ENCODE measurements around the gene UMOD.
"Not testable (repeated sequence)": the region's sequence is repeated elsewhere in the genome, so short reads cannot be mapped to it uniquely, and the experiment has no call there.

Gene UMOD

GRCh38 chr16:20320592-20320991, 31.9 kb downstream of the UMOD start:
- no peak for DNase-seq

DNA sequence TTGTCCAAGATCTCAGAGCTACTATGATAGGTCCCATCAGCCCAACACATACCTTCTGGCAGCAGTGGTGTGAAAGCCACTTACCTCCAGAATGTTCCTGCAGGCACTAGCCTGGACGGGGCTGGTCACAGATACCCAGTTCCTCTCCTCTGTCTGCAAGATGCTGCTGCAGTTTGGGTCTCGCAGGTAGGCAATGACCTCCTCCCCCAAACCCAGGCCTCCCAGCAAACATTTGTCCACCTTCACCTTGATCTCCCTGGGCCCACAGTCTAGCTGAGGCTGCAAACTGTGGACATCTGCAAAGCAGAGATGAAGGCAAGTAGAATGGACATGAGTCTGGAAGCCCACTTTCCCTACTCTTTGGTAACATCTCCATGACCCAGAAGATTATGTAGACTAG, 32.3 kb downstream of the UMOD start:
- DNase-seq, result no peak

DNA sequence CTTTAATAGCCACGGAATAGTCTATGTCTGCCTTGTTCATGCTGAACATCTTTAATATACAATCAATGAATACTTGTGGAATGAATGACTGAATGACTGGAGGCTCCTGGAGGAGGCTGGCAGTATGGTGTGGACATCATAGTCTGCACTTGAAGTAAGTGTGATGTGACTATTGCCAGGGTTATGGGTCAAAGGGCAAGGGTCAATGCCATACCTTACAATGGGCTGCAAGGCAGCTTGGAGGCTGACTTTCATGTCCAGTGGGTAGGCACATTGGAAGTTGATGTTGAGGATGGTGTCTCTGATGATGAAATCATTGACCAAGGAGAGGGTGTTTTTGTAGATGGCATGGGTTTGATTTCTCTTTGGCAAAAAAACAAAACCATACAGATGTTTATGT, 33.1 kb downstream of the UMOD start:
- DNase-seq, result no peak

DNA sequence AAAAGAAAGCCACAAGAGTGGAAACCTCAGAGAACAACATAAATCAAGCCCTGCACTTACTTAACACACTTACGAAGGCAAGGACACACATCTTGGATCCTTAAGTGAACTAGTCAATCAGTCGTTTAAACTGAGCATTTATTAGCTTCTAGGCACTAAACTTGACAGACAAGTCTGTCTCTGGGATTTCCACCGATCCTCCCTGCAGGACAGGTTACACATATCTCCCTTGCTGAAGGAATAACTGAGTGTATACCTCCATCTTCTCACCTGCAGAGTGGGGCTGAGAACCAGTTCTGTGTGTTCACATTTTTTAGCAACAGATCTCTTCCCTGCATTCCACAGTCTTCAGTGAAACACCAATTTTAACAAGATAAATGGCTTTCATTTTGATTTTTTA, 34.1 kb downstream of the UMOD start:
- no peak for DNase-seq

DNA sequence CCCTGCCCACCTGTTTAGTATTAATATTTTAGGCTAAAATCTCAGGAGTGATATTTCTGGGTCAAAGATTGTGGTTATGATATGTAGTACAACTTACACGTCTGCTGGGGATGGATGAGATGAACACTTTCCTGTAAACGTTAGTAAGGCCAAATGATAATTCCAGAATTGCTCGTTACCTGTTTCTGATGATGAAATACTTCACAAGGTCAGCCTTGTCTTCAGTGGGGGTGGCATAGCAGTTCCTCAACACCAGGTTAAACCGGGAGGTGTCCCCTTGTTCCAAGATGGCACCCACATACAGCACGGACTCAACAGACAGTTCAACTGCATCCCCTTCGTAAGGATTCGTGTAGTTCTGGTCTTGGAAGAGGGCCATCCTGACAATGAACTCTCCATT, 34.5 kb downstream of the UMOD start:
- no peak for DNase-seq

- DNase-seq, result no peak
These were observed 35.4 kb downstream of the UMOD start for GRCh38 chr16:20317117-20317516.

GRCh38 chr16:20316715-20317114, 35.8 kb downstream of the UMOD start:
- DNase-seq, result no peak

DNA sequence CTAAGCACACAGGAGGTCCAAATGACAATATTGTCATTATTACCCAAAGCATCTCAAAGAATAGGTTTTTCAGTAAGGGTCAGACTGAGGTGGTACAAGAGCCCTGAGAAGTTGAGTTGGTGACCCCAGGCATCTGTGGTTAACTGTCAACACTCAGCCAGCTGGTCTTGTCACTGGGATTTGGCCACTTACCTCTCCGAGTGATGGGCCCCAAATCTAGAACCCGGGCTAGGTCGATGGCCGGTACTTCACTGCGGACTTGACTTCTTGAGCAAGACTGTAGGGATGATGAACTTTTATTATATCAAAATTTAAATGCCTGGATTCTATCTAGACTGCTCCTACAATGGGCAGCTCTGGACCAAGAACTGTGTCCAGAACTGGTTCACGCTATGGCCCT, 36.8 kb downstream of the UMOD start:
- no peak for DNase-seq

DNA sequence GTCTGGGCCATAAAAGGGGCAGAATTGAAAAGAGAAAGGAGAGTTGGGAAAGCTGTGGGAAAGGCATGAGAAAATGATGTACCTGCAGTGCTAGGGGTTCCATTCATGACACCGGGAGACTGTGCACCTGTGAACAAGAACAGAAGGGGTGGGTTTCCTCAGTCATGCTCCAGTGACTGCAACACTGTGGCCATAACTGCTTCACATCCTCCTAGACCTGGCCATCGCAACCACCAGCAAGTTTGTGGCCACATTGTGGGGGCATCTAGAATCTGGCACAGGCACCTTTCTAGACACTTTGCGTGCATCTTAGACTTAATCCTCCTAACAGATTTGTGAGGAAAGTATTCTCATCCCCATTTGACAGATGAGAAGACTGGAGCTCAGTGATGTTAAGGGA, 37.9 kb downstream of the UMOD start:
- no peak for DNase-seq

- DNase-seq, result no peak
These were observed 38.8 kb downstream of the UMOD start for GRCh38 chr16:20313741-20314140.

DNA sequence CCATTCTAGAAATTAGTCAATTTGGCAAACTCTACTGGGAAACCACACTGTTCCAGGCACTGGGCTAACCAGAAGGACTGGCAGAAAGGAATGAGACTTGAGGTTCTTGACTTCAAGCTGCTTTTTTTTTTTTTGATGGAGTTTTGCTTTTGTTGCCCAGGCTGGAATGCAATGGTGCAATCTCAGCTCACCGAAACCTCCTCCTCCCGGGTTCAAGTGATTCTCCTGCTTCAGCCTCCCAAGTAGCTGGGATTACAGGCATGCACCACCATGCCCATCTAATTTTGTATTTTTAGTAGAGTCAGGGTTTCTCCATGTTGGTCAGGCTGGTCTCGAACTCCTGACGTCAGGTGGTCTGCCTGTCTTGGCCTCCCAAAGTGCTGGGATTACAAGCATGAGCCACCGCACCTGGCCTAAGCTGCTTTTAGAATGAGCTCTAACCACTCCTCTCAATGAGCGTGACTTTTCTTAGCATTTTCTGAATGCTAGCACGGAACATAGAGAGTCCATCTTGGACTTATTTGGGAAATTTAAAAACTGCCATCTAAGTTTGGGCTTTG, 39.9 kb downstream of the UMOD start:
- DNase-seq, result not testable (repeated sequence)

- no peak for DNase-seq
These were observed 41.0 kb downstream of the UMOD start for GRCh38 chr16:20311548-20311947.

- no peak for DNase-seq
These were observed 41.8 kb downstream of the UMOD start for GRCh38 chr16:20310421-20311395.

- DNase-seq, result no peak
These were observed 42.7 kb downstream of the UMOD start for GRCh38 chr16:20309786-20310185.

DNA sequence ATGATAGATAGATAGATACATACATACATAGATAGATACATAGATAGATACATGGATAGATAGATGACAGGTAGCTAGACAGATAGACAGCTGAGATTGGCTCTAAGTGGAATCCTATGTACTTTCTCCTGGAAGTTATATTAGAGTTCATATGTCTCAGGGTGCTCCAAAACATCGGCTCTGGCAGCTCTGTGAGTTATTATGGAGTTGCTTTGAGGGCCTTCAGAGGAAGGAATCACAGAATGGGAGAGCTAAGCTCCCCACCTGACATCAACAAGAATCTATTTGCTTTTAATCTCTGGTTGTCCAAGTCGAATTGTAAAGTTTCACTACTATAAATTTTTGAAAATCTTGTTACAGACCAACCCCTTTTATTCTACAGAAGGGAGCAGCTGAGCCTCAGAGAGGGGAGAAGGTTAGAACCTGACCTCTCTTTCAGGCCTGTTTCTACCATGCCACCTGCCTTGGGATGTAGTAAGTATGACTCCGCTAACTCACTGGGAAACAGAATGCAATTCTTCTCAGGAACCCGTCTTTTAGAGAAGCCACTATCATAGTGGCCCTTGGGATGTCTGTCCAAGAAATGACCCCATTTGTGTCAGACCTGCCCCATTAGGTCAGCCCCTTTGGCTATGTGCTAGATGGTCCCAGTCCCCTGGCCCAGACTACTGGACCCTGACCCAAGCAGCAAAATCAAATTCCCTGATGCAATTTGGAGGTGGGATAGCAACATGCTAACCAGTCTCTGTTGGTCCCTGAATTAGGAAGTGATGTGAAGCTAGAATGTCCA, 43.5 kb downstream of the UMOD start:
- DNase-seq, result no peak

DNA sequence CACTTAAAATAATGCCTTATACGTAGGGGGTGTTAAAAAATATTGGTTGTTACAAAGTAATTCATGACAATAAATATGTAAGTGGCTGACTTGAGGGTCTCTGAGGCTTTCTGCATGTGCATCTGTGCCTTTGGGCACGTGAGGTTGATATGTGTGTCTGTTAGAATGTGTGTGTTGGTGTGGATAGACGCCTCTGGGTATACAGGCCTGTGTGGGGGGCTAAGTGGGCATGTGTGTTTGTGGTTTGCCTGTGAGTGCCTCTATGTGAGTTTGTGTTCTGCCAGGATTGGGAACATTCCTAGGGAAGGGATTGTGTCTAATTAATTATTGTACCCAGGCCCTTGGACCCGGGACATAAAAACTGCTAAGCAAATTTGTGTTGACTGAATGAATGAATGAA, 44.2 kb downstream of the UMOD start:
- no peak for DNase-seq

GRCh38 chr16:20307791-20308190, 44.7 kb downstream of the UMOD start:
- no peak for DNase-seq

GRCh38 chr16:20307240-20307671, 45.3 kb downstream of the UMOD start:
- no peak for DNase-seq

DNA sequence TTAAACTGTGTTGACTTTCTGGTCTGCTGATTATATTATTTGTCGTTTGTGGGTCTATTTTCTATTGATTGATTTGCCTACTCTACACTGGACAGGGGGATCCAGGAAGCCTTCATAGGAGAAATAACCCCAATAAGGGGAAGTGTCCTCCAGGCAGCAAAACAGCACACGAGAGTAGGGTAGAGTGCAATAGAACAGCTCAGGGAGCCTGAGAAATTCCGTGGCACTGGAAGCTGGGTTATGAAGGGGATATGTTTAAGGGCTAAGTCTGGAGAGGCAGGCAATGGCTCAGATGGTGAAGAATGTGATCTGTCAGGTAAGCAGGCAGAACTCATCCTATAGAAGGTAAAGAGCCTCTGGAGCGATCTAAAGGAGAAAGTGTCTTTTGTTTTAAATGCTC, 46.1 kb downstream of the UMOD start:
- DNase-seq, result no peak

- DNase-seq, result no peak
These were observed 49.5 kb downstream of the UMOD start for GRCh38 chr16:20303012-20303411.

GRCh38 chr16:20302389-20302788, 50.1 kb downstream of the UMOD start:
- no peak for DNase-seq

DNA sequence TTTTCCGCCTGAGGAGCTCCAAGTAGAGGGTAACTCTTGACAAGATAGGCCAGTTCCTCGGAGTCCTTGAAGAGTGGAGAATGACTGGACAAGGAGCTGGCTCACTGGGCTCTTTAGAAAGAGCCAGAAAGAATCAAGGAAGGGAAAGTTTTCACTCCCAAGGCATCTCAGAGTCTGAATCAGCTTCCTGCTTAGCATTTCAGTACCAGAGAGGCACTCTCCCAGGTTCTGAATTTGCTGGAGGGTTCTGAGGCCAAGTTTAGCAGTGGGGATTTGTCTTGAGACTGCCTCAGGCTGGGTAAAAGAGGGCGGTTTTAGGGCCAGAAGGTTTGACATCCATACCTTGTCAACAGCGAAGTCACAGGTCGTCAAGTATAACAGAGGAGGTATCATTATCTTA, 50.7 kb downstream of the UMOD start:
- no peak for DNase-seq

Measured in C1 segment of cervical spinal cord (tissue), 14 donors.